ENCODE results near the gene PRSS36.
"Not testable (repeated sequence)": the region's sequence is repeated elsewhere in the genome, so short reads cannot be mapped to it uniquely, and the experiment has no call there.

Gene PRSS36

DNA sequence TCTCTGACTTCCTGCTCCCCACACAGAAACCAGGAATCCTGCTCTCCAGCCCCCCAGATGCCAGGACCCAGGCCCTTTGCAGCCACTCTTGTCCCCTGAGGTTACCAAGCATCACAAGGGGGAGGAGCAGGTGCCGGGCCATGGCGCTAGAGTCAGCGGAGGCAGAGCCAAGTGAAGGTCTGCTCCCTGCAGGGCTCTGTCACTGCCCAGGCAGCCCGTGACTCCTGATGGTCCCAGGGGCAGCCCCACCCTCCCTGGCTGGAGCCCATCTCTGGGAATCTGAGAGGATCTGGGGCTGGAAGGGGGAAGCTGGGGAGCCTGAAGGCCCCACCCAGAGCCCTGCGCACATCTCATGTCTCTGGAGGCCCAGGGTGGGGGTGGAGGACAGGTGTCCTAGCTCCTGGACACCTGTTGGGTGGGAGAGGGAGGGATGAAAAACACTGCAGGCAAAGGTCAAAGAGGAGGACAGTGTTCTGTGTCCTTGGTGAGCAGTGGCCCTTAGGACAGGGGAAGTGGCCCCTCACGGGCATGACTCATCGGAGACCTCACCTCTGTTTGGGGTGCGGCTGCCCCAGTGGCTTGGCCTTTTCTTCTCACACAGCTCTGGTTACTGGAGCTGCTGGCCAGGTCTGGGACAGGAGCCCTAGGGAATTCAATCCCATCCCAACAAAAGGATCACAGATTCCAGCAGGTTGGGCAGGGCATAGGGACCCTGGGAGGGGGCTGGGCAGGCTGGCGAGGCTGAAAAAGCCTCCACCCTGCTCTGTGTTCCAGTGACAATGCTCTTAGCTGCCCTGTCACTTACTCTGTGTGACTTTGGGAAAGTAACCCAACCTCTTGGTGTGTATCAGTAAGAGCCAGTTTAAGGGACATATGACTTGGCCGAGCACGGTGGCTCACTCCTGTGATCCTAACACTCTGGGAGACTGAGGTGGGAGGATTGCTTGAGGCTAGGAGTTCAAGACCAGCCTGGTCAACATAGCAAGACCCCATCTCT is at the start of gene PRSS36:
Gene PRSS36, minus strand, starts transcription at position 173 of the 997 bp plus-strand sequence. Its CDS starts 31 bp downstream, at position 142.
- no peak for DNase-seq

DNA sequence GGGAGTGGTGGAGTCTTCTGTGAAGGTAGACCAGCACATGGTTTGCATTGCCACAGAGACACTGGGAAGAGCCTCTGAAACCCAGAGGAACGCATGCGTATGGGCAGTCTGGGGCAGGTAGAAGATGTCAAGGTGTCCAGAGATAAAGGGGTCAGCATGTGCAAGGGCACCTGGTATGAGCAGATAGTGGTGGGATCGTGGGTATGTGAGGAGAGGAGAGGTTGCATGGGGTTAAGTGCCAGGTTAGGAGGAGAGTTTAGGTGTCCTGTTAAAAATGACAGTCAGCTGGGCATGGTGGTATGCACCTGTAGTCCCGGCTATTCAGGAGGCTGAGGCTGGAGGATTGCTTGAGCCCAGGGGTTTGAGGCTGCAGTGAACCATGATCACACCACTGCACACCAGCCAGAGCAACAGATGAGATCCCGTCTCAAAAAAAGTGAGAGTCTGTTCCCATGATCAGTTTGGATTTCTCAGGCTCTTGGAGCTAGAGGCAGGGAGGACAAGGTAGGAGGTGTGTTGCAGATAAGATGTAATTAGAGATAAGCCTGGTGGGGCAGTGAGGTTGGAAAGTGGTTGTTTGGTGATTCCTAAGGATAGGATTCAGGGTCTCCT is 49.7 kb upstream of the PRSS36 start:
- DNase-seq = no peak

DNA sequence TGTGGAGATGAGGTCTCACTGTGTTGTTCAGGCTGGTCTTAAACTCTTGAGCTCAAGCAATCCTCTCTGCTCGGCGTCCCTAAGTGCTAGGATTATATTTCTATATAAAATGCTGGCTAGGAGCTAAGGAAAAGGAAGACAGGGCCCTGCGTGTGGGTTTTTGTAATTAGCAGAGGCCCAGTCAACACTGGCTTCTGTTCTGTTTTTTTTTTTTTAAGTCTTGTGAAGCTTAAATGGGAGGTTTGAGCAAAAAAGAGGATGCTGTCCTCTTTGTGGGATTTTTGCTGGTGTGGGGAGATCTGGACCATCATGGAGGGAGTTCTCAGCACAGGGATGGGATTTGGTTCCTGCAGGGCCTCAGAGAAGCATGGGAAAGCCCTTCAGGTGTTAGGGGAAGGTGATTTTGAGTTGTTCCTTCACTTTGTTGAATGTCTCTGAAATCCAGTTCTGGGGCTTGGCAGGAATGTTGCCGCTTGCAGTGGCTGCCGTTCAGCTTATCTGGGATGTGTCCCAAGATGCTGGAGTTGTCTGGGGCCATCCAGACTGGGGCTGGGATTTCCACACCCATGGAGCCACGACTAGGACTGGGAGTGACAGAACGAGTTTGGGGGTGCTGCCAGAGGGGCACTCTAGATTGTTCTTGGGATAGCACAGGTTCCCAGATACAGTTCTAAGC is 48.5 kb upstream of the PRSS36 start:
- no peak for DNase-seq

DNA sequence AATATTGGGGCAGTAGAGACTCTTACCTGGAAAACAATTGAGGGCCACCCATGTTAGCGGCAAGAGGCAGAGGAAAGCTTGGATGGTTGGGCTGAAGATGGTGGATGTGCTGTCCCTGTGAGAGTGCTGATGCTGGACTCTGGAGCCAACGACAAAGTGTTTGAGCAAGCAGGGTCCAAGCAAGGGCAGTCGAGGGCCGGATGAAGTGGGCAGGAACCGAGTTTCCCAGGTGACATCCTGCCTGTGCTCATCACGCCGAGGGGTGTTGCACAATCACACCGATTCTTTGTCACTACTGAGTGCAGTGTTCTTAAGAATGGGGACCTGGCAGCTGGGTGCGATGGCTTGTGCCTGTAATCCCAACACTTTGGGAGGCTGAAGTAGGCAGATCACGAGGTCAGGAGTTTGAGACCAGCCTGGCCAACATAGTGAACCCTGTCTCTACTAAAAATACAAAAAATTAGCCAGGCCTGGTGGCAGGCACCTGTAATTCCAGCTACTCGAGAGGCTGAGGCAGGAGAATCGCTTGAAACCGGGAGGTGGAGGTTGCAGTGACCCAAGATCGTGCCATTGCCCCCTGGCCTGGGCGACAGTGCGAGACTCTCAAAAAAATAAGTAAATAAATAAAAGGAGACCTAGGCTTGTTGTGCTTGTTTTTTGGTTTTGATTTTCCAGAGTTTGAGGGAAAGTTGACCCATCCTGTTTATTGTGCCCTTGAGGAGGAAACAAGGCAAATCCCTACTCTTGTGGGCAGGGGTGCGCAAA is 46.6 kb upstream of the PRSS36 start:
- DNase-seq = no peak

DNA sequence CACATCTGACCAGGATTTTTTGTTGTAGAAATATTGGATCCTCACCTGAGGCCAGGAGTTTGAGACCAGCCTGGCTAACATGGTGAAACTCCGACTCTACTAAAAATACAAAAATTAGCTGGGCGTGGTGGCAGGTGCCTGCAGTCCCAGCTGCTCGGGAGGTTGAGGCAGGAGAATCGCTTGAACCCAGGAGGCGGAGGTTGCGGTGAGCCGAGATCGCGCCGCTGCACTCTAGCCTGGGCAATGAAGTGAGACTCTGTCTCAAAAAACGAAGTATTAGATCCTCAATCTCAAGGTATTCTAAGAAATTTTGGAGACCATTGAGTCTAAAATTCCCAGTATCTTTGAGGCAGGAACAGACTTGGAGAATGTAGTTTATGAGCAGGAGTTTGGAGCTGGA is 46.0 kb upstream of the PRSS36 start:
- DNase-seq = not testable (repeated sequence)

DNA sequence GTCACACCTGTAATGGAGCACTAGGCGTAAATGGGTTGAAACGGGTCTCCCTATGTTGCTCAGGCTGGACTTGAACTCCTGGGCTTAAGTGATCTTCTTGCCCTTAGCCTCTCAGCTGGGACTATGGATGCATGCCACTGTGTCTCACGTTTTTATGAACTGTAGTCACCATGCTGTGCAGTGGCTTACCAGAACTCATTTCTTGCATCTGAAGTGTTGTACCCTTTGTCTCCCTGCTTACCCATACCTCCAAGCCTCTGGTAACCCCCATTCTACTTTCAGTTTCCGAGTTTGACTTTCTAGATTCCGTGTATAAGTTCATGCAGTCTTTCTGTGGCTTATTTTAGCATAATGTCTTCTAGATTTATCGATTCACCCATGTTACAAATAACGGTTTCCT is 45.0 kb upstream of the PRSS36 start:
- no peak for DNase-seq

DNA sequence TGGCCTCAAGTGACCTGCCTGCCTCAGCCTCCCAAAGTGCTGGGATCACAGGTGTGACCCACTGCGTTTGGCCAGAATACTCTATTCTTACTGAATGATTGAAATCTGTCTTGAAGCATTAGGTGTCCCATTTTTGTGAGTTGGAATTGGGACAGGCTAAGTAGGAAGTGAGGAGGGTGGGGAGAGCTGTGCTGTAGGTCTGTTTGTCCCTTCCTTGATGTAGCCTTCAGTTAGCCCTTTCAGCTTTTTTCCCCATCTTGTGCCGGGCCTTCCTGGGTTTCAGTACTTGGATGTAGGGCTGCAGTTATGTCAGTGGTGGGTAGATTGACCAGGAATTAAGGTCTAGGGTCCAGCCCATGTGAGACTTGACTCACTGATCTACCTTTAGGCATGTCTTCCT is 44.0 kb upstream of the PRSS36 start:
- no peak for DNase-seq

DNA sequence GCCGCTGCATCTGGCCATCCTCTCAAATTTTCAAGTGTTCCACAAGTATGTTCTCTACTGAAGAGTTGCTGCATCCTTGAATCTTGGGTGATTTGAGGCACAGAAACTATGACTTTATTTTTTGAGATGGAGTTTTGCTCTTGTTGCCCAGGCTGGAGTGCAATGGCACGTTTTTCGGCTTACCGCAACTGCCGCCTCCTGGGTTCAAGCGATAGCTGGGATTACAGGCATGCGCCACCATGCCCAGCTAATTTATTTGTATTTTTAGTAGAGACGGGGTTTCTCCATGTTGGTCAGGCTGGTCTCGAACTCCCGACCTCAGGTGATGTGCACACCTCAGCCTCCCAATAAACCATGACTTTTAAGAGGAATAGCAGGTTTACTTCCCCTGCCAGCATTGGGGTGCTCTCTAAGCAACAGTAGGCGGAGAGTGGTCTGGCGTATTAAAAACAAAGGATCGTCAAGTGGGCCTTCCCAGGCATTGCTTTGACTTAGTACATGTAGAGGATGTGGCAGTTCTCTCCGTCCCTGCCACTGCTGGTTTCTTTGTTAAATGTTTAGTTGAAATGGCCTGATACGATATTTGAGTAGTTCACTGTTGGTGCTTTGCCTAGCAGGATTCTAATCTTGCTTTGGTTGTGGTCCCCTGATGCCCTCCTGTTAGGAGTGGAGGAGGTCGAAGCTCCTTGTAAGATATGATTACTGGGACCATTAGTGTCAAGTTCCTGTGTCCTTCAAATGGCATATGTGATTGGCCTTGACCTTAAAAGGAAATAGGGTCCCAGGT is 43.2 kb upstream of the PRSS36 start:
- DNase-seq = no peak

DNA sequence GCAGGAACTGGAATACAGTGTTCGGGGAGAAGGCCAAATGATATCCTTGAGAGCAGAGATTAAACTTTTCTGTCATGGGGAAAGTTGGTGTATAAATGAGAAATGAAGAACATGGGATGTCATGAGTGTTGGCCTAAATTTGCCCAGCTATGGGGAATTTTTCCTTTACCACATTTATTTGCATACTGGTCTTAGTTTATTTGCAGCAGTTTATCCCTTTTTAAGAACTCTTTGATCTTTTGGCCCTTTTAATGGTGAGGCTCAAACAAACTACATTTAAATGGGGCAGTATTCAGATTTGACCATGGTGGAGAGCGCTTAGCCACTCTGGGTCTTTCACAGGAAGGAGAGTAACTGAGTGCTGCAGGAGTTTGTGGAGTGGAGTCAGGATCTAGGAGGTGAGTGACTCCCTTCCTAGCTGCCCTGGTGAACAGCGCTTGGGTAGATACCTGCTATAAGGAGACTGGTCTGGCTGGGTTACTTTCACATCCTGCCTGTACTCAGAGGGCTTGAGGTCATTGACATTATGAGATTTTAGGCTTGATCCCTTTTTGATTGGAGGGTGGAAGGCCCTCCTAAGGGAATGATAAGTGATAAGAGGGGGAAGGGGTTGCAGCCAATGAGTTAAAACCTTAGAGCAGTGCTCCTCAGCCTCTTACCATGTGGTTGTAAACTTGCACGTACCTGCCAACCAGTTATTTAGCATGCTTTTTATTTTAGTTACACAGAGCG is 42.0 kb upstream of the PRSS36 start:
- DNase-seq = no peak

DNA sequence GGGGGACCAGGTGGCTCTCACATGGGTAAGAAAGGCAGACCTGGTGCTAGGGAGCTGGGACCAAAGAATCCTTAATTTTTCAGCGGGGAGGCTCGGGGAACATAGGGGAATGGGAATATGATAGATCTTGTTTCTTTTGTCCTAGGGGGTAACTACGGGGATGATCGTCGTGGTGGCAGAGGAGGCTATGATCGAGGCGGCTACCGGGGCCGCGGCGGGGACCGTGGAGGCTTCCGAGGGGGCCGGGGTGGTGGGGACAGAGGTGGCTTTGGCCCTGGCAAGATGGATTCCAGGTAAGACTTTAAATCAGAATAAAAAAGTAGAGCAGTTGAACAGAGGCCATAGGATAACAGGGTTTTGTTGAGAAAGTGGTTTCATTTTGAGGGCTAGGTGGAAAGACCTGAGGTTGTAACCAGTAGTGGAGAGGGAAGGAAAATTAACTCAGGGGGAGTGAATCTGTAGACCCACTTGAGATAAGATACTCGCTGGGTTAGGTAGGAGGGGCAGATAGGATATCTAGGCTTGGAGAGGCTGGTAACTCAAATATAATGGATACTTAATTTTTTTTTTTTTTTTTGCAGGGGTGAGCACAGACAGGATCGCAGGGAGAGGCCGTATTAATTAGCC is 41.1 kb upstream of the PRSS36 start:
- no peak for DNase-seq

DNA sequence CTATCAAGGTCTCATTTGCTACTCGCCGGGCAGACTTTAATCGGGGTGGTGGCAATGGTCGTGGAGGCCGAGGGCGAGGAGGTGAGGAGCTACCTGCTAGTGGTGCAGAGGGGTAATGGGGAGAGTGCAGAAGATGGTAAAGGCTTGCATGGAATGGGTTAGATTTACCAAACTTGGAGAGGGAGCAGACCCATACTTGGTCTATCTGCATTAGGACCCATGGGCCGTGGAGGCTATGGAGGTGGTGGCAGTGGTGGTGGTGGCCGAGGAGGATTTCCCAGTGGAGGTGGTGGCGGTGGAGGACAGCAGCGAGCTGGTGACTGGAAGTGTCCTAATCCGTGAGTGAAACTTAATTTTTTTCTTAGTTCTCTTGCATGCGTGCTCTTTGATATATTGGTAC is 40.2 kb upstream of the PRSS36 start:
- no peak for DNase-seq

DNA sequence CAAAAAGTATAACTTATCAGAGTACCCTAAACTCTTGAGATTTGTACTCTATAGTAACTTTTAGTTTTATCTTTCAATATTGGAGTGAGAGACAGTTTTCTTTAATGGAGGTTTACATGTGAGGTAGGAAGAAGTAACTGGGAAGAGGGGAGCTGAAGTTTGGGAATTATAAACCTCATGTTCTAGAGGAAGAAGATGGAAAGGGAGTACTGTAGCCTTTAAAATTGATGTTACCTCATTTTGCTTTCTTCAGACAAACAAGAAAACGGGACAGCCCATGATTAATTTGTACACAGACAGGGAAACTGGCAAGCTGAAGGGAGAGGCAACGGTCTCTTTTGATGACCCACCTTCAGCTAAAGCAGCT is 39.5 kb upstream of the PRSS36 start:
- DNase-seq = no peak

DNA sequence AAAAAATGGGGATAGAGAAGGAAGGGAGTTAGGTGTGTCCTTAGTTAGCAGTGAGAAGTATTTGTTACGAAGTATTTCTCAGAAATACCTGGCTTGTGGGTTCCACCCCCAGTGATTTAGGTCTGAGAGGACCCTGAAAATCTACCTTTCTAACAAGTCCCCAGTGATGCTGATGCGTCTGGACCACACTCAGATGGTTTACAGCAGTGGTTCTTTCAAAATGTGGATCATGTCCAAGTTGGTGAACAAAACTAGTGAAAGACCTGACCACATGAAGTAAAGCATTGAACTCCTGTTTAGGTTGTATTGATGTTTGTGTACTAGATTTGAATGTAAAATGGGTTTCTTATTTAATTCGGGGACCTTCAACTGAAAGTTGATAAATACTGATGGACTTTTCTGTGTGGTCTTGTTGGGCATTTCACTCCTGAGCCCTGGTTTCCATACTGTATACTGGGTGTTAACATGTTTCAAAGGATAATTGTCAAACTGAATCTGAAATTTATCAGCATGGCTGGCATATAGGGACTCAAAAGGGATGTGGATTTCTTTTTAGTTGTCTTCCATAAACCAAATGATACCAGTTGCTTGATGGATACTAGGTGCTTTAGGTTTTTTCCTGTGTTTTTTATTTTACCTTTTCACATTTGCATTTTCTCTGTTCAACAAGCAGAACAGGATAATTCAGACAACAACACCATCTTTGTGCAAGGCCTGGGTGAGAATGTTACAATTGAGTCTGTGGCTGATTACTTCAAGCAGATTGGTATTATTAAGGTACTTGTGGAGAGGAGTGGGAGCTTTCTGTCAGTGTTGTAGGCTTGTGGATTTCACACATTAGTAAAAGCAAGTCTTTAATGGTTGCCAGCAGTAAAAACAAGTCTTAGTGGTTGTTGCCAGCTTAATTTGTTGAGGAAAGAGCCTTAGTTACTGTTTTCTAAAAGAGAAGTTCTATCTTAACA is 38.9 kb upstream of the PRSS36 start:
- no peak for DNase-seq

DNA sequence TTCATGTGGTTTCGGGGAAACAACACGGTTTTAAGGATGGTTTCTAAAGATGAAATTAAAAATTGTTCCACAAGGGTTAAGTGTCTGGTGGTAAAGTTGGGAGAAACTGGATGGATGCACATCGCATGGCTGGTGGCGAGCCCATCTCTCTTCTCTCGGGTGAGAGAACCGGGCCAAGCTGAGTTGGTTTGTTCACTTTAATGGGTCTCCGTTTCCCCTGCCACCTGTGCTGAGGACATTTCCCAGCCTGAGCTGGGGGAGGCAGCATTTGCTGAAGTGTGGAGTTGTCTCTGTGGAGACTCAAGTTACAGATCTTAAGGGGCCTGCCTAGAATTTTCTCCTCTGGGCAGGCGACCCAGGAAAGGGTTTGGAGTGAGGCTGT is 37.9 kb upstream of the PRSS36 start:
- no peak for DNase-seq

DNA sequence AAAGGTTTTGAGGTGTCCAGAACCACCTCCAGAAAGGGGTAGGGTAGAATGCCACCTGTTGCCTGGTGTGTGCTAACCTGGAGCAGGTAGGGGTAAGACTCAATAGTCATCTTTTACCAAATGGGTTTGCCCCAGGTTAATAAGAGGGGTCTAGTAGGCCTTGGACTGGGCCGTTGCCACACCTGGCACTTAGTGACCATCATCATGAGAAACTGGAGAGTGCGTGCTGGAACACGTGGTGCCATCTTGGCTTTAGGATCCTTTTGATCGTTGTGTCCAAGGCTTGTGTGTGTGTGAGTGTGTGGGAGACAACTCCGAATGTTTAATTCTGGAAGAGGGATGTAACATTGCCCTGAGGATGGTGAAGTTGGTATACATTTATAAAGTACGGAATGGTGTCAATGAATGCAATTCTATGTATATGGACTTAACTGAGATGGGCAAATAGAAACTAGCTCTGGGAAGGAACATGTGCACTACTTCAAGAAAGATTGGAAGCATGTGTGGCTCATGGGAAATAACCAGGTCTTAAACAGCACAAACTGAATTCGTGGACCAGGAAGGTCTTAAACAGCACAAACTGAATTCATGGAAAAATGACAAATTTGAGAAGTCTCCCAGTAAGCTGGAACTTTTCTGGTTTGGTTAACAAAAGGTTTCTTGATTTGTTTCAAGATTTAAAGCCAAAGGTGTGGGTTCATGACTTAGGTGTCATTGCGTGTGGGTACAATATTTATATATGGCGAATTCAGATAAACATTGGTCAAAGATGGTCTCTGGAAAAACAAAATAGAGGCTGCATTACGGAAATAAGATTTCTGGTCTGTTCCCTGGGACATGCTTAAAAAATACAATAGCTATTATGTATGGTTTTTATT is 37.3 kb upstream of the PRSS36 start:
- no peak for DNase-seq

DNA sequence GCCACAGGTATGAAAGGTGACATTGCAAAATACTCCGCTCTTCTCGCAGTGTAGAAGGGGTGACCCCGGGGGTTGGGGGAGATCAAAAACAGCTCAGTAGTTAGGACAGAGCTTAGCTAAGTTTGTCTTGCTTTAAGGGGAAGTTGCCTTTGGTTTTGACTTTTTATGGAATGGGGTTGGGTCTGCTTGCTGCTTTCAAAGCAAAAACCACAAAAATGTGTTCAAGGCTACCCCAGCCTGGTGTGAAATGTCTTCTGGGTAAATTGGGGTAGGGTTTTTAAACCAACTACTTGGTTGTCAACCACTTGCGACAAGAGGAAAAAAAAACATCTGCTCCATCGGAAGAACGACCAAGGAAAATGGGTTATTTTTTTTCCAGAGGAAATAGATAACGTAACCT is 36.3 kb upstream of the PRSS36 start:
- DNase-seq = no peak

DNA sequence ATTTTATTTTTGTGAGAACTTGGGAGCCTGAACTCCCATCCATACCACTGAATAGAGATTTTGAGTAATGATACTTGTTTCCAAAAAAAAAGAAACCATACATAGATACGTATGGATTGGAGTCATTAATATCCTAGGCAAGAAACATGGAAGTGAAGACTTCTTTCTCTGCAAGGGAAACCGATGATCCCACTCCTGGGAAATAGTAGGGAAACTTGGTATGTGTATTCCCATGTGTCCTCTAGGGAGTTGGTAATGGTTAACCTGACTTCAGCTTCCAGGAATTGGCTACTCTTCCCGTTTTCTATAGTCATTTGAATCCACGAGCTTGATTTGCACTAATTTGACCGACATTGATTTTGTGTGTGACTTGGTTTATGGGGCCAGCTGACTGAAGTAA is 35.5 kb upstream of the PRSS36 start:
- no peak for DNase-seq

DNA sequence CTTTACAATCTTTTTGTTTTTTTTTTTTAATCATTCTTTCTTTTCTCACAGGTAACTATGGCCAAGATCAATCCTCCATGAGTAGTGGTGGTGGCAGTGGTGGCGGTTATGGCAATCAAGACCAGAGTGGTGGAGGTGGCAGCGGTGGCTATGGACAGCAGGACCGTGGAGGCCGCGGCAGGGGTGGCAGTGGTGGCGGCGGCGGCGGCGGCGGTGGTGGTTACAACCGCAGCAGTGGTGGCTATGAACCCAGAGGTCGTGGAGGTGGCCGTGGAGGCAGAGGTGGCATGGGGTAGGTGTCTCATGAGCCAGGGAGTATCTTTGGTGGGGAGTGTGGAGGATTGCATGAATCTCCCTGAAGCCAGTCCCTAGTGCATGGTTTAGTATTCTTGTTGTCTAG is 35.0 kb upstream of the PRSS36 start:
- DNase-seq = no peak

Data from hematopoietic multipotent progenitor cell treated with erythropoietin and hydrocortisone succinate and interleukin-3 and kit ligand, for 6 days (in vitro differentiated cells).